Activated naive CD4-positive, alpha-beta T cell treated with anti-CD3 and anti-CD28 coated beads, Interleukin-2, amount 50 U/mL, for 16 hours (primary cell): ENCODE measurements around the gene C4orf33.

Source experiments
- DNase-seq: peaks from one replicate; pipeline ENCODE4 v3.0.0-alpha.2; 2020

The C4orf33 gene

DNA sequence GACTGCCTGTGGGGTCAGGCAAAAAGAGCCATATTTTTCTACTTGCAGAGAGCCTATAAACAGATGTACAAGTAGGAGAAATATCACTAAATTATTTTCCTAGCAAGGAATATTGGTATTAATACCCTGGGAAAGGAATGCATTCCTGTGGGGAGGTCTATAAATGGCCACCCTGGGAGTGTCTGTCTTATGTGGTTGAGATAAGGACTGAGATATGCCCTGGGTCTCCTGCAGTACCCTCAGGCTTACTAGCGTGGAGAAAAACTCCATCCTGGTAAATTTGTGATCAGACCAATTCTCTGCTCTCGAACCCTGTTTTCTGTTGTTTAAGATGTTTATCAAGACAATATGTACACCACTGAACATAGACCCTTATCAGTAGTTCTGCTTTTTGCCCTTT lies 35.4 kb downstream of the C4orf33 start:
- DNase-seq, result no peak

GRCh38 chr4:129136433-129136832 lies 40.5 kb downstream of the C4orf33 start:
- DNase-seq, result no peak

- DNase-seq, result no peak
Observed at GRCh38 chr4:129138810-129139496, 43.0 kb downstream of the C4orf33 start.

DNA sequence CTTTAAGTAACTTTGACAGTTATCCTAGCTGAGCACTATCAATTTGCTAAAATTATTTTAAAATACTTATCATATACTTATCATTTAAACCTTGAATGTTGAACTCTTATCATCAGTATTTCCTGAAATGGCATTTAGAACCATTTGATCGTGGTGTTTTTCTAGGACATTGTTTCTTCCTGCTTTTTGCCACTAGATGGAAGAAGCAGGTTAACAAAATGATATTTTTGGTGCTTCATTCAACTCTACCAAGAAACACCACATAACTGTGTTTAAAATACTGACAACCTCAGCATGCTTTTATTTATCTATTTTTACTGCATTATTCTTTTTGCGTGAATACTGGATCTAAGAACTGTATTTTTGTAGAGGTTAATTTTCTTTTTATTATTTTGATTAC lies 44.6 kb downstream of the C4orf33 start:
- no peak for DNase-seq

DNA sequence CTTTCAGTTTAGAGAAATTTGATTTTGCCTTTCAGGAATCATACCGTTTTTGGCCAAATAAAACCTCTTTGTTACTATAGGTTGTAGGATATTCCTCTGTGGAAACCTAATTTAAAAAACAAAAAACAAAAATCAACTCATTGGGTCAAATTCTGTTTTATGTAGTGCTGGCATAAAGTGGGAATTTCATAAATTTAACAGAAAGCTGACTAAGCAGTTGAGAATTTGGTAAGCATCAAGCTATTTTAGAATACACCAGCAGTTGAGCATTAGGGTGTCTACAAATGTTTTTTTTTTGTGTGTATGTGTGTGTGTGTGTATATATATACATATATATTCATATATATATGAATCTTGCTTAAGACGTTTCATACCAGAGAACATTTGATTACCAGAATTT lies 47.4 kb downstream of the C4orf33 start:
- DNase-seq, result no peak

- DNase-seq, result no peak
Observed at GRCh38 chr4:129144755-129145206, 48.8 kb downstream of the C4orf33 start.

- no peak for DNase-seq
Observed at GRCh38 chr4:129145222-129145730, 49.3 kb downstream of the C4orf33 start.

GRCh38 chr4:129146639-129147038 lies 50.7 kb downstream of the C4orf33 start:
- no peak for DNase-seq

GRCh38 chr4:129148892-129149291 lies 52.9 kb downstream of the C4orf33 start:
- no peak for DNase-seq

GRCh38 chr4:129149906-129150305 lies 54.0 kb downstream of the C4orf33 start:
- DNase-seq, result no peak

- no peak for DNase-seq
Observed at GRCh38 chr4:129152350-129152749, 56.4 kb downstream of the C4orf33 start.

DNA sequence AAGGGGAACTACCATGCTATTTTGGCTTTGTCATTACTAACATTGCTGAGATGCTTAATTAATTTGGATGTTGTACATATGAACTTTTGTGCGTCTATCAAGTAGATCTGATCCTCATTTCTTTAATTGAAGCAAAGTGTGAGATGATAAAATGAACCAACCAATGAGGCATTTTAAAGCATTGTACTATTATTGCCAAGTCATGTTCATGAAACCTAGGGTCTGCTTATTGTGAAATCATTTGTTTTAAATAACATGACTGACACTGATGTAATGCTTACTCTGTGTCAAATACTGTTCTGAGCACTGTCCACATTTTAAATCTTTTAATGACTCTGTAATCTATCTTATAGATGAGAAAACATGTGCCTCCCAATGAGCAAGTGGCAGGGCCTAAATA lies 57.7 kb downstream of the C4orf33 start:
- DNase-seq, result no peak

GRCh38 chr4:129162450-129162849 lies 66.5 kb downstream of the C4orf33 start:
- no peak for DNase-seq

DNA sequence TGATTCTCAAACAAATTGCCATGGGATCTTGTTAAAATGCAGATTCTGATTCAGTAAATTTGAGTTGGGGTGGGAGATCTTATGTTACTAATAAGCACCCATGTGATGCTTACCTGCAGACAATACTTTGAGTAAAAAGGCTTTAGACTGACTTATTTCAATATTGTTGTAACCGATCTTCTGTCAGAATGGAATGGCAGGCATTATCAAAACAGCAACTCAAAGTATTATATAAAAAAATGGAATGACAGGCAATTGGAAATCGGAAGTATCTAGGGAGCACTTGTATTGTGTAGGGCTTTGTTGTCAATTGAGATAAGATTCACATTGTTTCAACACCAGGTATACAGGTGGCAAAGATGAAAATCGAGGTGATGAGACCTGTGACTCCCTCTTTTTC lies 67.5 kb downstream of the C4orf33 start:
- DNase-seq, result no peak

DNA sequence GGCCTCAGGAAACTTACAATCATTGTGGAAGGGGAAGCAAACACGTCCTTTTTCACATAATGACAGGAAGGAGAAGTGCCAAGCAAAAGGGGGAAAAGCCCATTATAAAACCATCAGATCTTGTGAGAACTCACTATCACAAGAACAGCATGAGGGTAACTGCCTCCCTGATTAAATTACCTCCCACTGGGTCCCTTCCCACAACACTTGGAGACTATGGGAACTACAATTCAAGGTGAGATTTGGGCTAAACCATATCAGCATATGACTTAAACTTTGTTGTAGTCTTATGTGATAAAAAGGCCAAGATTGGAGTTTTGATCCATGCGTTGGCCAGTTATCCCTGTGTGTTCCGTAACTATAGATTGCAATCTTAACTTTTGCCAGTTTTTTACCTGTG lies 68.3 kb downstream of the C4orf33 start:
- DNase-seq, result no peak
